HG03103 (cell line): Measurements from ENCODE around the gene ZNF496.
"Not testable (repeated sequence)": the region's sequence is repeated elsewhere in the genome, so short reads cannot be mapped to it uniquely, and the experiment has no call there.

Experiments
- ATAC-seq: cut with Tn5 transposase; IDR thresholded peaks from one replicate; pipeline ENCODE4 v1.9.1; 2021; ENCODE audit warnings: low read depth; ENCODE audit not compliant: unreplicated experiment

ZNF496 gene

GRCh38 chr1:247296599-247297180, 35.0 kb downstream of the ZNF496 start:
- no peak for ATAC-seq

- ATAC-seq = no peak
Observed at GRCh38 chr1:247295746-247296145, 35.9 kb downstream of the ZNF496 start.

GRCh38 chr1:247295274-247295684, 36.4 kb downstream of the ZNF496 start:
- ATAC-seq = no peak

- ATAC-seq = no peak
Observed at GRCh38 chr1:247294282-247294681, 37.4 kb downstream of the ZNF496 start.

GRCh38 chr1:247293047-247293446, 38.6 kb downstream of the ZNF496 start:
- ATAC-seq = no peak

- ATAC-seq = no peak
Observed at GRCh38 chr1:247291833-247292561, 39.7 kb downstream of the ZNF496 start.

GRCh38 chr1:247291161-247291560, 40.5 kb downstream of the ZNF496 start:
- ATAC-seq = no peak

GRCh38 chr1:247290576-247290975, 41.1 kb downstream of the ZNF496 start:
- ATAC-seq = no peak

GRCh38 chr1:247289274-247289892, 42.3 kb downstream of the ZNF496 start:
- not testable (repeated sequence) for ATAC-seq

- ATAC-seq = no peak
Observed at GRCh38 chr1:247288341-247288740, 43.3 kb downstream of the ZNF496 start.

GRCh38 chr1:247287460-247287859, 44.2 kb downstream of the ZNF496 start:
- ATAC-seq = no peak

- no peak for ATAC-seq
Observed at GRCh38 chr1:247286134-247286670, 45.5 kb downstream of the ZNF496 start.

GRCh38 chr1:247281001-247281574, 50.6 kb downstream of the ZNF496 start:
- ATAC-seq = no peak

GRCh38 chr1:247277191-247277590, 54.5 kb downstream of the ZNF496 start:
- ATAC-seq = no peak

- ATAC-seq = no peak
Observed at GRCh38 chr1:247274605-247275256, 56.9 kb downstream of the ZNF496 start.

GRCh38 chr1:247273013-247273412, 58.7 kb downstream of the ZNF496 start:
- ATAC-seq = no peak

GRCh38 chr1:247270003-247270402, 61.7 kb downstream of the ZNF496 start:
- ATAC-seq = no peak

- no peak for ATAC-seq
Observed at GRCh38 chr1:247269133-247269532, 62.5 kb downstream of the ZNF496 start.

- no peak for ATAC-seq
Observed at GRCh38 chr1:247268390-247269045, 63.1 kb downstream of the ZNF496 start.

- ATAC-seq = no peak
Observed at GRCh38 chr1:247266053-247266452, 65.6 kb downstream of the ZNF496 start.
